Measurements from ENCODE around the gene HIBCH.
"Not testable (repeated sequence)": the region's sequence is repeated elsewhere in the genome, so short reads cannot be mapped to it uniquely, and the experiment has no call there.

DNA sequence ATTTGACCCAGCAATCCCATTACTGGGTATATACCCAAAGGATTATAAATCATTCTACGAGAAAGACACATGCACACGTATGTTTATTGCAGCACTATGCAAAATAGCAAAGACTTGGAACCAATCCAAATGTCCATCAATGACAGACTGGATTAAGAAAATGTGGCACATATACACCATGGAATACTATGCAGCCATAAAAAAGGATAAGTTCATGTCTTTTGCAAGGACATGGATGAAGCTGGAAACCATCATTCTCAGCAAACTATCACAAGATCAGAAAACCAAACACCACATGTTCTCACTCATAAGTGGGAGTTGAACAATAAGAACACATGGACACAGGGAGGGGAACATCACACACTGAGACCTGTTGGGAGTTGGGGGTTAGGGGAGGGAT lies 96.9 kb downstream of the HIBCH start:
- TF ChIP-seq, protein P1, sequence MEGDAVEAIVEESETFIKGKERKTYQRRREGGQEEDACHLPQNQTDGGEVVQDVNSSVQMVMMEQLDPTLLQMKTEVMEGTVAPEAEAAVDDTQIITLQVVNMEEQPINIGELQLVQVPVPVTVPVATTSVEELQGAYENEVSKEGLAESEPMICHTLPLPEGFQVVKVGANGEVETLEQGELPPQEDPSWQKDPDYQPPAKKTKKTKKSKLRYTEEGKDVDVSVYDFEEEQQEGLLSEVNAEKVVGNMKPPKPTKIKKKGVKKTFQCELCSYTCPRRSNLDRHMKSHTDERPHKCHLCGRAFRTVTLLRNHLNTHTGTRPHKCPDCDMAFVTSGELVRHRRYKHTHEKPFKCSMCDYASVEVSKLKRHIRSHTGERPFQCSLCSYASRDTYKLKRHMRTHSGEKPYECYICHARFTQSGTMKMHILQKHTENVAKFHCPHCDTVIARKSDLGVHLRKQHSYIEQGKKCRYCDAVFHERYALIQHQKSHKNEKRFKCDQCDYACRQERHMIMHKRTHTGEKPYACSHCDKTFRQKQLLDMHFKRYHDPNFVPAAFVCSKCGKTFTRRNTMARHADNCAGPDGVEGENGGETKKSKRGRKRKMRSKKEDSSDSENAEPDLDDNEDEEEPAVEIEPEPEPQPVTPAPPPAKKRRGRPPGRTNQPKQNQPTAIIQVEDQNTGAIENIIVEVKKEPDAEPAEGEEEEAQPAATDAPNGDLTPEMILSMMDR (IDR thresholded peaks at IDR 0.05), result not testable (repeated sequence)
- not testable (repeated sequence) for TF ChIP-seq POLR2A, EP300 (IDR thresholded peaks at IDR 0.05)

All from tibial nerve (tissue), 4 donors.